ENCODE data around the gene HLA-F.
A peak's percentile ranks its signal among the peaks of the same experiment; 100 is the strongest.

Gene HLA-F

DNA sequence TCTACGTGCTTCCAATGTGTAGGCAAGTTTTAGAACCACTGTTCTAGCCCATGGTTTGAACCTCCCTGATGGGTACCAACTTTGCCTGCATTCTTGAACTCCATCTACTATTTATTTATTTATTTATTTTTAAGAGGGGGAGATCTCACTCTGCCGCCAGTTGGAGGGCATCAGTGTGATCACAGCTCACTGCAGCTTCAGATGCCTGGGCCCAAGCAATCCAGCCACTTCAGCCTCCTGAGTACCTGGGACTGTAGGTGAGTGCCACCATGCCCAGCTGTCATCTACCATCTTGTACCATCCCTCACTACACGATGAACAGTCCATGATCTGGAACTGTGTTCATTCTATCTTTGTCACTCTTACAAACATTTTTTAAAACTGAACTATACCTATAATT is 28.2 kb downstream of the HLA-F start:
- H3K9ac ChIP-seq (ENCODE audit: low read length) = no peak overlapping the region
- H3K4me1 ChIP-seq (ENCODE audit: low read length) = peaks cover 5% of the 10 kb centered on the region; the same call in 1 of the 2 replicates
- H3F3A ChIP-seq (ENCODE audit: insufficient read depth, low read length) = no peaks in the 10 kb centered on the region; the same call in 1 of the 2 replicates
- no peak for DNase-seq
- no peaks in the 10 kb centered on the region for H3K79me2 ChIP-seq (ENCODE audit: low read length)
- H3K27me3 ChIP-seq (replicated peaks; ENCODE audit: insufficient read depth, low read length) = peaks cover 47% of the 10 kb centered on the region
- TF ChIP-seq CTCF (IDR thresholded peaks at IDR 0.05; ENCODE audit: low read length) = no peak
- no peak for TF ChIP-seq EZH2 (optimal IDR thresholded peaks at IDR 0.05; ENCODE audit: low read depth, low read length)
- no peak for TF ChIP-seq EZH2phosphoT487 (IDR thresholded peaks at IDR 0.05; ENCODE audit: low read length)
- no peaks in the 10 kb centered on the region for H3K36me3 ChIP-seq (replicated peaks; ENCODE audit: insufficient read depth, low read length)
- no peak overlapping the region for H3K4me2 ChIP-seq (ENCODE audit: low read depth, low read length)
- no peaks in the 10 kb centered on the region for H3K9me3 ChIP-seq (replicated peaks; ENCODE audit: insufficient read depth, low read length)
- H2AFZ ChIP-seq (ENCODE audit: low read length) = no peak overlapping the region
- no peak overlapping the region for H3K4me3 ChIP-seq (ENCODE audit: low read length)
- no peaks in the 10 kb centered on the region for H4K20me1 ChIP-seq (ENCODE audit: insufficient read depth, low read length)
- H3K27ac ChIP-seq (ENCODE audit: low read length) = no peak overlapping the region
- no peaks in the 10 kb centered on the region for H3K9me2 ChIP-seq (replicated peaks; ENCODE audit: insufficient read depth, low read length)

GRCh38 chr6:29752451-29753308 is 29.4 kb downstream of the HLA-F start:
- H3K27ac ChIP-seq (ENCODE audit: low read length) = no peak overlapping the region
- H3K27me3 ChIP-seq (replicated peaks; ENCODE audit: insufficient read depth, low read length) = peaks cover 41% of the 10 kb centered on the region
- peak overlapping the region; percentile 92 for H2AFZ ChIP-seq (ENCODE audit: low read length)

DNA sequence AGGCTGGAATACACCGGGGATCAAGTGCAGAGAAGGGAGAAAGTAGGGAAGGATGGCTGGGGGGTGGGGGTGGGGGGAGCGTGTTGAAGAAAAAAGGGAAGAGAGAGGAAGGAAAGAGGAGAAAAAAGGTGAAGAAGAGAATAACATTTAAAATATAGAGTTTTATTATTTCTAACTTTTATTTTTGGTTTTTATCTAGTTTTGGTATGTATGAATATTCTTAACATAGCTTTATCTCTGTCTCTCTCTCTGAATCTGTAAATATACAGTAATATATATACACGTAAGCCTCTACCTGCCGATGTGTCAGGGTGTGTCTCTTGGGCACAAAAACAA is 30.0 kb downstream of the HLA-F start:
- DNase-seq = no peak
- H3K36me3 ChIP-seq (replicated peaks; ENCODE audit: insufficient read depth, low read length) = no peaks in the 10 kb centered on the region
- no peaks in the 10 kb centered on the region; the same call in 1 of the 2 replicates for H3F3A ChIP-seq (ENCODE audit: insufficient read depth, low read length)
- peak overlapping the region; percentile 91 for H3K4me2 ChIP-seq (ENCODE audit: low read depth, low read length)
- H3K9ac ChIP-seq (ENCODE audit: low read length) = no peak overlapping the region
- no peaks in the 10 kb centered on the region for H3K79me2 ChIP-seq (ENCODE audit: low read length)
- H3K27me3 ChIP-seq (replicated peaks; ENCODE audit: insufficient read depth, low read length) = peaks cover 35% of the 10 kb centered on the region
- H3K9me2 ChIP-seq (replicated peaks; ENCODE audit: insufficient read depth, low read length) = no peaks in the 10 kb centered on the region
- H3K27ac ChIP-seq (ENCODE audit: low read length) = no peak overlapping the region
- peak overlapping the region; percentile 76 for H3K4me3 ChIP-seq (ENCODE audit: low read length)
- no peaks in the 10 kb centered on the region for H3K9me3 ChIP-seq (replicated peaks; ENCODE audit: insufficient read depth, low read length)
- H4K20me1 ChIP-seq (ENCODE audit: insufficient read depth, low read length) = no peaks in the 10 kb centered on the region
- peaks cover 5% of the 10 kb centered on the region; the same call in 1 of the 2 replicates for H3K4me1 ChIP-seq (ENCODE audit: low read length)
- TF ChIP-seq EZH2 (optimal IDR thresholded peaks at IDR 0.05; ENCODE audit: low read depth, low read length) (no peak), EZH2phosphoT487 (IDR thresholded peaks at IDR 0.05; ENCODE audit: low read length) (no peak), CTCF (IDR thresholded peaks at IDR 0.05; ENCODE audit: low read length) (no peak)
- no peak overlapping the region for H2AFZ ChIP-seq (ENCODE audit: low read length)

More at GRCh38 chr6:29752451-29753308, 29.4 kb downstream of the HLA-F start:
- H3K4me3 ChIP-seq (ENCODE audit: low read length) = peak overlapping the region; percentile 76
- peak overlapping the region; percentile 48; the same call in 1 of the 2 replicates for H3K9ac ChIP-seq (ENCODE audit: low read length)
- no peaks in the 10 kb centered on the region; the same call in 1 of the 2 replicates for H3F3A ChIP-seq (ENCODE audit: insufficient read depth, low read length)
- no peaks in the 10 kb centered on the region for H3K9me3 ChIP-seq (replicated peaks; ENCODE audit: insufficient read depth, low read length)
- H3K36me3 ChIP-seq (replicated peaks; ENCODE audit: insufficient read depth, low read length) = no peaks in the 10 kb centered on the region
- no peaks in the 10 kb centered on the region for H3K79me2 ChIP-seq (ENCODE audit: low read length)
- no peaks in the 10 kb centered on the region for H4K20me1 ChIP-seq (ENCODE audit: insufficient read depth, low read length)
- TF ChIP-seq EZH2phosphoT487 (IDR thresholded peaks at IDR 0.05; ENCODE audit: low read length) (no peak), CTCF (IDR thresholded peaks at IDR 0.05; ENCODE audit: low read length) (peak; percentile 97)
- H3K4me2 ChIP-seq (ENCODE audit: low read depth, low read length) = peak overlapping the region; percentile 91
- no peaks in the 10 kb centered on the region for H3K9me2 ChIP-seq (replicated peaks; ENCODE audit: insufficient read depth, low read length)
- DNase-seq = peak; percentile 78
- H3K4me1 ChIP-seq (ENCODE audit: low read length) = peaks cover 5% of the 10 kb centered on the region; the same call in 1 of the 2 replicates
